GM19463 (cell line): Measurements from ENCODE around the gene PALLD.
"Not testable (repeated sequence)": the region's sequence is repeated elsewhere in the genome, so short reads cannot be mapped to it uniquely, and the experiment has no call there.

ENCODE experiments used
- ATAC-seq: cut with Tn5 transposase; IDR thresholded peaks from one replicate; pipeline ENCODE4 v1.9.1; 2021; ENCODE audit warnings: mild to moderate bottlenecking, moderate library complexity; ENCODE audit not compliant: unreplicated experiment

The PALLD gene

DNA sequence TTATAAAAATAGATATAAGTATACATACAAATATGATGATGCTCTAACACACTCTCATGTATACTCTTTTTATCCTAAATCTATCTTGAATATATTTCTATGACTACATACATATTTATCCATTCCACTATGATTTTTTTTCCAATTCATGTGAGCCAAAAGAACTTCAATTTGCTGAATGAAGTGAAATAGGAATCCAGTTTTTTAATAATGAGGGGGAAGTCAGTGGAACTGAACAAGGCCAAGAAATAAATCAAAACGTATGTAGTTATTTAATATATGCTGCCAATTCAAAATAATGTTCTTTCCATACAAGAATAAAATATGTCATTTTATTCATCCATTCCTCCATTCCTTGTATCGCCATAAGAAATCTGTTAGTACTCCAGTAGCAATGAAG, 6.1 kb upstream of the PALLD start:
- no peak for ATAC-seq

GRCh38 chr4:168491563-168491962, 5.3 kb upstream of the PALLD start:
- no peak for ATAC-seq

DNA sequence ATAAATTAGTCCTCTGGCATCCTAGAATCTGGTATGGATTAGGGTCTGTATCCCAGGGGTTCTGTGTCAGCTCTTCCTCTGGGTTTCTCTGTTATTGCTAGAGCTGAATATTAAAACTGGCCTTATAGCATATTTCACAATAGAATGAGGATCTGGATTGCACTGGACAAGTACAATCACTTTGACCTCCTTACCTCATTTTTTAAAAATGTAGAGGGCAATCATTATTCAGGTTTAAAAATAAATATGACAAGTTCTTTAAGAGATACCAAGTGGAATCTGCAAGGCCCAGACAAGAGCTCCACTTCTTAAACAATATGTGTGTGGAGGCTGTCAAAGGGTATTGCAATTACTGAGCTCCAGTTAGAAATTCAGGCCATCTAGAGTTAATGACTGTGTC, 1.4 kb downstream of the PALLD start:
- no peak for ATAC-seq

DNA sequence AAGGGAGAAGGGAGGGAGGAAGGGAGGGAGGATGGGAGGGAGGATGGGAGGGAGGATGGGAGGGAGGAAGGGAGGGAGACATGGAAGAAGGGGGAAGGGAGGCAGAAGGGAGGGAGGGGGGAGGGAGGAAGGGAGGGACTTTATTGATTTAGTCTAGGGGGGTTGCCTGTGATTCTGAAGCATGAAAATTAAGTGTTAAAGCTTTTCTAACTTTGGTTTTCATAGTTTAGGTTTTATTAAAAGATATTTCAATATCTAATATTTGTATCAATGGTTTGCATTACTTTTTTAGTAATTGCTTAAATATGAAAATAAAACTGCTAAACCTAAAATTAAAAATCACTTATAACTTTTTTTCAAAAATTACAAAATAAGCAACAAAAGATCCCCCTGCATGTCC, 2.4 kb downstream of the PALLD start:
- no peak for ATAC-seq

- ATAC-seq, result no peak
These were observed 4.6 kb downstream of the PALLD start for GRCh38 chr4:168501407-168501806.

DNA sequence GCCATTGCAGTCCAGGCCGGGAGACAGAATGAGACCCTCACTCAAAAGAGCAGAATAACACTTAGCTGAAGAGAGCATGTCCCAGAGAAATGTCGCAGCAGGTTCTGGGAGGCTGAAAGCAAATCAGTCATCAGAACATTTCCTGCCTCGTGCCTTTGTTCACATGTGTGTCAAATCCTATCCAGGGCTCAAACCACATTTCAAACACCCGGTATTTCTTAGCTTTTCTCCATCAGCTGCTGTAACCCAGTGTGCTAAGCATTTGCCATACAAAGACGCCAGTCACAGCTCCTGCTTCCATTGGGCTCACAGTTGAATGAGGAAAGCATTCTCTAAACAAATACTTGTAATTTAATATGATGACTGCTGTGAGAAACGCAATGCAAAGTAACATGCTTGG, 6.0 kb downstream of the PALLD start:
- ATAC-seq, result no peak

DNA sequence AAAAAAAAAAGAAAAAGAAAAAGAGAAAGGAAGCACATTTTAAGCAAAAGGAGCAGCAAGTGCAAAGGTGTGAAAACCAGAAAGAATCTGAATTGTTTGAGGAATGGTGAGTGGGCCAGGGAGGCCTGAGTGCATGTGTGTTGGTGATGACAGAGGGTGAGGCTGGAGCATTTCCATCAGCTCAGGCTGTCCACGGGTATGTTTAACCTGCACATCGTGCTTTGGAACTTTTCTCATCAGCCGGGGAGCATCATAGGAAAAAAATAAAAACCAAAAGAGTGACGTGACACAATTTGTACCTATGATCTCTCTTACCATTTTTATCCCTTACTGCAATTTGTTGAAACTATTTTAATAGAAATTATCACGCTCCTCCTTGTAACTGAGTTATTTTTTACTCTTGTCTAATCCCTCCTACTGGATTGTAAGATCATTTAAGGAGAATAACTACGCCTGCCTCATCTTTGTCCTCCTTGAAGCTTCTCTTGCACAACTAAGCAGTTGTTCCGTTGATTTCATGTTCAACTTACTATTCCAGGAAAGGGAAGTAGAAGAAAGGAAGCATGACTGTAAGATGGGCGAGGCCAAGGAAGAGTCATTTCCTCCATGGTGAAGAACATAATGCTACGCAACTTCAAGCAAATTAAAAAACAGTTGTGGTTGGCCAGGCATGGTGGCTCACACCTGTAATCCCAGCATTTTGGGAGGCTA, 7.0 kb downstream of the PALLD start:
- ATAC-seq, result no peak

GRCh38 chr4:168504526-168504925, 7.7 kb downstream of the PALLD start:
- no peak for ATAC-seq

- no peak for ATAC-seq
These were observed 9.2 kb downstream of the PALLD start for GRCh38 chr4:168506014-168506413.

- no peak for ATAC-seq
These were observed 10.4 kb downstream of the PALLD start for GRCh38 chr4:168507178-168507815.

DNA sequence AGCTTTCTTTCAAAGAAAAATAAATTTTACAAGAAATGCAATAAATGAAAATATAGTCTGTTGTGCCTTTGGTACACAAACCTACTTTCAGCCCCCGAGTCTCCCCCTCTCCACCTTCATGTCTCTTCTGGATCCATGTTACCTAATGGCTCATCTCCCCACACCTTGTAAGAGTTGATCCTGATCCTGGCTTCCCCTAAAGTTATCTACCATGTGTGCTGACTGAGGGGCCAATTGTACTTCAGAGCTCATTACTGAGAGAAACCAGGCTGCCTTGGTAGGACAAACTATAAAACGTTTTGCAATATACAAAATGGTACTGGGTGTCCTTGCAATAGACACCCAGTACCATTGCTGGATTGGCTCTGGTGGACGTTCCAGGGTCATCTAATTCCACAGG, 11.8 kb downstream of the PALLD start:
- ATAC-seq, result no peak

- no peak for ATAC-seq
These were observed 12.9 kb downstream of the PALLD start for GRCh38 chr4:168509786-168510185.

- ATAC-seq, result no peak
These were observed 15.1 kb downstream of the PALLD start for GRCh38 chr4:168511780-168512489.

DNA sequence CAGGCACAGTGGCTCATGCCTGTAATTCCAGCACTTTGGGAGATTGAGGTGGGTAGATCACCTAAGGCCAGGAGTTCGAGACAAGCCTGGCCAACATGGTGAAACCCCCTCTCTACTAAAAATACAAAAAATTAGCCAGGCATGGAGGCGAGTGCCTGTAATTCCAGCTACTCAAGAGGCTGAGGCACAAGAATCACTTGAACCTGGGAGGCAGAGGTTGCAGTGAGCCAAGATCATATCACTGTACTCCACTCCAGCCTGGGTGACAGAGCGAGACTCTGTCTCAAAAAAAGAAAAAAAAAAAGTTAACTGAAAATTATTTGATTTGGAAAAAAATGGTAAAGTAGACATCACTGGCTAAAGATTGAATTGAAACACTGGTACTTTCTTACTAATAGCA, 17.0 kb downstream of the PALLD start:
- ATAC-seq, result not testable (repeated sequence)

GRCh38 chr4:168514249-168514852, 17.5 kb downstream of the PALLD start:
- ATAC-seq, result no peak

DNA sequence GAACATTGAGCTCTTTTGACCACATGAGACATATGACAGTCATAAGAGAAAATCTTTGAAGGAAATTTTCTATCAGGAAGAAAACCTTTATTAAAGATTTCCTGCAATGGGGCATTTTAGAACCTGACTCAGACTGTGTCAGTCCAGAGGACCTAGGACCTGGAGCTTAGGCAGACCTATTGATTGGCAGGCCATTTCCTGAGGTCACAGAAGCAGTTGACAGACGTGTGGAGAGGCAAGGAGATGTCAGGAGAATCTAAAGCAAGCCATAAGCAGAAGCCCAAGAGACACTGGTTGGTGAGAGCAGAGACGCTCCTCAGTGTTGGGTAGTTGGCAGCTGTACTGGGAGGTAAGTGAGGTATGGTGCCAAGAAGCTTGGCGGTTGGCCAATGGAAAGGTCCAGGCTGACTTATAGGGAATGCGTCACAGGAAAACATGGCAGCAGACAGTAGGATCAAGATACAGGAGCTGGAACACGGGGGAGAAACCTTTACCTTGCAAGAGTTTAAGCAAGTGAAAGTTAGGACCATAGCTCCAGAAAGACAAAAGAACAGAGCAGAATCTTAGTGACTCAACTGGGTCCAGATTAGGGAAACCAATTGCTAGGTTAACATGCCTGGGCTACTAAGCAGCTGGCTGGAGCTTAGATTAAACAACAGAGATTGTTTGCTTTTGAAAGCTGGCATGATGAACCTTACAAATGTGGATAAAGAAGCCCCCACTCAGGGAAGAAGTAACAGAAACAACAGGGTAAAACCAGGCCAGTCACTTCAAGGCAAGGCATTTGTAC, 18.6 kb downstream of the PALLD start:
- no peak for ATAC-seq

DNA sequence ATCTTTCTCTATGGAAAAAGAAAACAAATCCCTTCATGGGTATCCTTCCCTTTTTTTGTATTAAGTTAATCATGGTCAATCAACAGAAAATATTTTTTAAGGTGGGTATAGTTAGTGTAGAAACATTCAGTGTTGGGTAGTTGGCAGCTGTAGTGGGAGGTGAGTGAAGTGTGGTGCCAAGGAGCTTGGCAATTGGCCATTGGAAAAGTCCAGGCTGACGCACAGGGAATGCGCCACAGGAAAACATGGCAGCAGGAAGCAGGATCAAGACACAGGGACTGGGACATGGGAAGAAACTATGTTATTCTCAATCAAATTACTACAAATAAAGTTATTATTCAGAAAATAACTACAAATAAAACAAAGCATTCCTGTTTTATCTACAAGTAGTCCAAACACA, 20.0 kb downstream of the PALLD start:
- ATAC-seq, result no peak

- no peak for ATAC-seq
These were observed 22.7 kb downstream of the PALLD start for GRCh38 chr4:168519576-168519975.

- no peak for ATAC-seq
These were observed 24.9 kb downstream of the PALLD start for GRCh38 chr4:168521721-168522120.

- no peak for ATAC-seq
These were observed 25.5 kb downstream of the PALLD start for GRCh38 chr4:168522356-168522755.
